Epithelial cell of proximal tubule (primary cell): ENCODE data around the gene GCSH. TPM values are rescaled to one million over a fixed set of nuclear protein-coding genes. Genes with fewer than 3 reads are reported as not detected.

ENCODE experiments used
- DNase-seq: peaks from one replicate; pipeline ENCODE4 v3.0.0-alpha.2; 2011; ENCODE audit warnings: low read depth
- H3K4me3 ChIP-seq: 2 replicates; pipeline ENCODE4 v1.5.1; 2011; ENCODE audit warnings: low read depth, mild to moderate bottlenecking, low read length
- CTCF ChIP-seq: conservative IDR thresholded peaks from 2 replicates; pipeline ENCODE4 v1.5.1; 2012; ENCODE audit warnings: low read depth, mild to moderate bottlenecking, low read length
- total RNA-seq: library from RNA; depleted of rRNA; stranded (reverse); fragments of >200 nt; gene quantifications from 2 replicates; pipeline ENCODE4 v1.2.3, GENCODE V29; 2015

The GCSH gene
- total RNA-seq, 1 donor from 2014 or later = 49.1 TPM

GRCh38 chr16:81081014-81081413 is 15.2 kb downstream of the GCSH start:
- DNase-seq = no peak
- no peak overlapping the region for H3K4me3 ChIP-seq
- TF ChIP-seq CTCF = no peak

DNA sequence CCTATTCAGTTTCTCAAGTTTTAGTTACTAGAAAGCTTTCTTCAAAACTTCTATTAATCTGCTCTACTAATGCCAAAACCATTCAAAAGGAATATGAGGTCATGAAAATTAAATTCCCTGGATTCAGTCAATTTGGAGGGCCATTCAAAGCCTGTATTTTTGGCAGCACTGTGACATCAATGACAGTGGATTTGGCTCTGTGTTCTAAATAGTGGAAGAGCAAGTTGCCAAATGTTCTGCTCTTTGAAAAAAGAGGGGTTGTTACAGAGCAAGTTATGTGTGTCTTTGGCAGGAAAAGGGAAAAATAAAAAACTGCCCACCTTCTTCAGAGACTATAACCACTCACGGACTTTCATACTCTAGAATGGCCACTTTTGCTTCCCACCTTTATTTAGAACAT is 16.0 kb downstream of the GCSH start:
- no peak for DNase-seq
- TF ChIP-seq CTCF = no peak
- H3K4me3 ChIP-seq = no peak overlapping the region

- peak within 1 kb of the TSS; percentile 89 for H3K4me3 ChIP-seq
- no peak for TF ChIP-seq CTCF
Measured at GRCh38 chr16:81077076-81077940, 18.9 kb downstream of the GCSH start, which contains the start of gene C16orf46. TSS of gene C16orf46 (minus strand) at chr16:81077238. CDS start at chr16:81063955, 13,283 bp downstream.

GRCh38 chr16:81076566-81077075 is 19.6 kb downstream of the GCSH start:
- peak overlapping the region; percentile 89 for H3K4me3 ChIP-seq
- no peak for TF ChIP-seq CTCF
- peak; percentile 51 for DNase-seq

More at GRCh38 chr16:81077076-81077940, 18.9 kb downstream of the GCSH start, which contains the start of gene C16orf46:
- peak; percentile 55 for DNase-seq

DNA sequence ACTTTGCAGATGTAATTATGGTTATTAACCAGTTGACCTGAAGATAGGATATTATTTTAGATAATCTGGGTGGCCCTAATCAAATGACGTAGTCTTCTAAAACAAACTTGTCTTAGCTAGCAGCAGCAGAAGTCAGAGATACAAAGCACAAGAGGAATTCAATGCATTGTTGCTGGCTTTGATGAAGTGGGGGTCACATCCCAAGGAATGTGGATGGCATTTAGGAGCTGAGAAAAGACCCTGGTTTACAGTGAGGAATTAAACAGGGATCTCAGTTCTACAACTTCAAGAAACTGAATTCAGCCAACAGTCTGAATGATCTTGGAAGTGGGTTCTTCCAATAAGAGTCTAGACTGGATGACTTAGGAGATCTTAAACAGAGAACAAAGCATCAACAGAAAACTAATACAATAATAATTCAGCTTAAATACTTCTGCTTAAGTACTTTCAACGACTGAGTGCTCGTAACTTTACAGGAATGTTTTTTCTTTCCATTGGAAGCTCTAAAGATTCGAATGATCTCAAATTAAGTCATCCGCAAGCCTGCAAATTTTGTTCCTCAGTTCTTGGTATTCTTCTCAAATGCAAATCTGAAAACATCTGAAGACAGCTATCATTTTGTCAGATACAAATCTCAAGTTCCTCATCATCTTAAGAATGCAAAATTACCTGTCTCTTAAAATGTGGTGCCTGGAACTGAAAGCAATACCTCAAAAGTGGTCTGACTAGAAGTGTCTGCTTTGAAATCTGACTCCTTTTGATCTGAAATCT is 22.4 kb downstream of the GCSH start:
- no peak for DNase-seq
- TF ChIP-seq CTCF = no peak
- no peak overlapping the region for H3K4me3 ChIP-seq

DNA sequence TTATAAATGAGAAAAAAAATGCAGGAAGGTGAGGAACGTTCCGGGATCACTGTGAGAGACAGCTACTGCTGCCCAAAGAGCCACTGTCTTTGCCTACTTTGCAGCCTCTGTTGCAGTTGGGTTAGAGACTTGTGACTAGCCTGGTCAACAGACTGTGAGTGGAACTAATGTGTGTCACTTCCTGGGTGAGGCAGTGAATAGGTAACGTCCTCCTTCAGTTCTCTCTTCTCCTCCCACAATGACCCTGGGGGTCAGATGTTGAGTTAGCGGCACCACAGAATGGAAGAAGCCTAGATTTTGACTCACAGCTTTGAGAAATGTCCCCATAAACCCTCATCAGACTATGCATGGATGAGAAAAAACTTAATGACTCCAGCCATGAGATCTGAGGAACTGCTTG is 24.4 kb downstream of the GCSH start:
- H3K4me3 ChIP-seq = no peak overlapping the region
- no peak for TF ChIP-seq CTCF
- peak; percentile 71 for DNase-seq
